Measurements from ENCODE around the gene FAAP24. TPM values are rescaled to one million over a fixed set of nuclear protein-coding genes. Genes with fewer than 3 reads are reported as not detected.

Gene FAAP24
- total and polyA plus RNA-seq, 2 of the 13 experiments (the other 11 are each of a cell fraction or from before 2014, with no cell fraction given) = 2.3 to 6.0 TPM

DNA sequence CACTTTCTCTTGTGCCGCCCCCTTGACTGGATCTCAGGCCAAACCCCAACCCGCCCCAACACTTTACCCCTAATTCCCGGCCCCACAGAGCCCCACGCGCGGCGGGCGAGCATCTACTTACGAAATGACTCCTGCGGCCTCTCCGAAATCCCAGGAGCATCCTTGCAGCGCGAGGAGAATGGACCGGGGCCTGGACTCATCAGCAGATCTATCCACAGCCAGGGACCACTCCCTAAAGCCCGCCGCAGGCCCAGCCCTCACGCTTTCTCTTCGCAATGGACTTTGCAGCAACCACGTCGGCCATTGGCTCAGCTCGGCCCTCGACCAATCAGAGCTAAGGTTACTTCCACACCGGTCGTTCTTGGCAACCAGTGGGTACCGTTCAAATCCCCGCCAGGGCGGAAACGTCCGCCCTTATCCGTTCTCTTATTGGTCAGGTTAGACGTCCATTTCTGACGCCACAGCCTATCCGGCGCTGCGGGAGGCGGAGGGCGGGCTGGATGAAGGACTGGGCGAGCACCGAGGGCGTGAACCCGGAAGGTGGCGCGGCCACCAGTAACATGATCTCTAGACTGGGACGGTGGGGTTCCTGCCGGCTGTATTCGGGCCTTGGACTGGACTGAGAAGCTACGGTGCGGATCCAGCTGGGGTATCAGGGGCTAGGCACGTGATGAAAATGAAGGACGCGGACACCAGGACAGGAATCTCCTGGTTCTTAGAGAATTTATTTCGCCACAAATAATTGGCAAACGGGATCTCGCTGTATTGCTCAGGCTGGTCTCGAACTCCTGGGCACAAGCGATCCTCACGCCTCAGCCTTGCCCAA is at the start of gene FAAP24, which contains the start of gene CEP89 (continued):
- TF ChIP-seq, protein P1, sequence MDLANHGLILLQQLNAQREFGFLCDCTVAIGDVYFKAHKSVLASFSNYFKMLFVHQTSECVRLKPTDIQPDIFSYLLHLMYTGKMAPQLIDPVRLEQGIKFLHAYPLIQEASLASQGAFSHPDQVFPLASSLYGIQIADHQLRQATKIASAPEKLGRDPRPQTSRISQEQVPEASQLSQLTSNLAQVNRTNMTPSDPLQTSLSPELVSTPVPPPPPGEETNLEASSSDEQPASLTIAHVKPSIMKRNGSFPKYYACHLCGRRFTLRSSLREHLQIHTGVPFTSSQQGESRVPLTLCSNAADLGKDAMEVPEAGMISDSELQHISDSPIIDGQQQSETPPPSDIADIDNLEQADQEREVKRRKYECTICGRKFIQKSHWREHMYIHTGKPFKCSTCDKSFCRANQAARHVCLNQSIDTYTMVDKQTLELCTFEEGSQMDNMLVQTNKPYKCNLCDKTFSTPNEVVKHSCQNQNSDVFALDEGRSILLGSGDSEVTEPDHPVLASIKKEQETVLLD (CRISPR knock-in tag; IDR thresholded peaks at IDR 0.05; ENCODE audit: low read depth) = peak; percentile 78; the same call in 1 of the 2 replicates
- TF ChIP-seq NFYB (CRISPR knock-in tag; IDR thresholded peaks at IDR 0.05) (peak; percentile 99), SAP130 (CRISPR knock-in tag; IDR thresholded peaks at IDR 0.05; ENCODE audit: low read depth) (peak; percentile 100), HOXD1 (CRISPR knock-in tag; IDR thresholded peaks at IDR 0.05) (no peak), ZNF253 (CRISPR knock-in tag; IDR thresholded peaks at IDR 0.05; ENCODE audit: borderline replicate concordance) (peak; percentile 95; the same call in 1 of the 2 replicates), GATAD2A (CRISPR knock-in tag; IDR thresholded peaks at IDR 0.05) (peak; percentile 34), ZFP41 (CRISPR knock-in tag; IDR thresholded peaks at IDR 0.05; ENCODE audit: borderline replicate concordance) (no peak; the same call in 1 of the 2 replicates), ZNF720 (CRISPR knock-in tag; IDR thresholded peaks at IDR 0.05) (no peak), MAZ (IDR thresholded peaks at IDR 0.05; ENCODE audit: borderline replicate concordance, low read depth, low read length) (no peak), MAZ (CRISPR knock-in tag; IDR thresholded peaks at IDR 0.05; ENCODE audit: low read depth) (peak; percentile 57; the same call in 1 of the 2 replicates), RBAK (CRISPR knock-in tag; IDR thresholded peaks at IDR 0.05) (no peak), ZZZ3 (CRISPR knock-in tag; IDR thresholded peaks at IDR 0.05; ENCODE audit: borderline replicate concordance) (peak; percentile 90; the same call in 1 of the 2 replicates)
- TF ChIP-seq, protein P2, sequence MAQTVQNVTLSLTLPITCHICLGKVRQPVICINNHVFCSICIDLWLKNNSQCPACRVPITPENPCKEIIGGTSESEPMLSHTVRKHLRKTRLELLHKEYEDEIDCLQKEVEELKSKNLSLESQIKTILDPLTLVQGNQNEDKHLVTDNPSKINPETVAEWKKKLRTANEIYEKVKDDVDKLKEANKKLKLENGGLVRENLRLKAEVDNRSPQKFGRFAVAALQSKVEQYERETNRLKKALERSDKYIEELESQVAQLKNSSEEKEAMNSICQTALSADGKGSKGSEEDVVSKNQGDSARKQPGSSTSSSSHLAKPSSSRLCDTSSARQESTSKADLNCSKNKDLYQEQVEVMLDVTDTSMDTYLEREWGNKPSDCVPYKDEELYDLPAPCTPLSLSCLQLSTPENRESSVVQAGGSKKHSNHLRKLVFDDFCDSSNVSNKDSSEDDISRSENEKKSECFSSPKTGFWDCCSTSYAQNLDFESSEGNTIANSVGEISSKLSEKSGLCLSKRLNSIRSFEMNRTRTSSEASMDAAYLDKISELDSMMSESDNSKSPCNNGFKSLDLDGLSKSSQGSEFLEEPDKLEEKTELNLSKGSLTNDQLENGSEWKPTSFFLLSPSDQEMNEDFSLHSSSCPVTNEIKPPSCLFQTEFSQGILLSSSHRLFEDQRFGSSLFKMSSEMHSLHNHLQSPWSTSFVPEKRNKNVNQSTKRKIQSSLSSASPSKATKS (CRISPR knock-in tag; IDR thresholded peaks at IDR 0.05) = no peak
- TF ChIP-seq, protein P3, sequence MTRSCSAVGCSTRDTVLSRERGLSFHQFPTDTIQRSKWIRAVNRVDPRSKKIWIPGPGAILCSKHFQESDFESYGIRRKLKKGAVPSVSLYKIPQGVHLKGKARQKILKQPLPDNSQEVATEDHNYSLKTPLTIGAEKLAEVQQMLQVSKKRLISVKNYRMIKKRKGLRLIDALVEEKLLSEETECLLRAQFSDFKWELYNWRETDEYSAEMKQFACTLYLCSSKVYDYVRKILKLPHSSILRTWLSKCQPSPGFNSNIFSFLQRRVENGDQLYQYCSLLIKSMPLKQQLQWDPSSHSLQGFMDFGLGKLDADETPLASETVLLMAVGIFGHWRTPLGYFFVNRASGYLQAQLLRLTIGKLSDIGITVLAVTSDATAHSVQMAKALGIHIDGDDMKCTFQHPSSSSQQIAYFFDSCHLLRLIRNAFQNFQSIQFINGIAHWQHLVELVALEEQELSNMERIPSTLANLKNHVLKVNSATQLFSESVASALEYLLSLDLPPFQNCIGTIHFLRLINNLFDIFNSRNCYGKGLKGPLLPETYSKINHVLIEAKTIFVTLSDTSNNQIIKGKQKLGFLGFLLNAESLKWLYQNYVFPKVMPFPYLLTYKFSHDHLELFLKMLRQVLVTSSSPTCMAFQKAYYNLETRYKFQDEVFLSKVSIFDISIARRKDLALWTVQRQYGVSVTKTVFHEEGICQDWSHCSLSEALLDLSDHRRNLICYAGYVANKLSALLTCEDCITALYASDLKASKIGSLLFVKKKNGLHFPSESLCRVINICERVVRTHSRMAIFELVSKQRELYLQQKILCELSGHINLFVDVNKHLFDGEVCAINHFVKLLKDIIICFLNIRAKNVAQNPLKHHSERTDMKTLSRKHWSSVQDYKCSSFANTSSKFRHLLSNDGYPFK (CRISPR knock-in tag; IDR thresholded peaks at IDR 0.05; ENCODE audit: borderline replicate concordance) = peak; percentile 57; the same call in 1 of the 2 replicates

All from HepG2 (cell line).